ENCODE results near the gene SLC12A9. TPM values are rescaled to one million over a fixed set of nuclear protein-coding genes. Genes with fewer than 3 reads are reported as not detected.

Gene SLC12A9
- total RNA-seq, 1 donor from 2014 or later: 30.5 TPM

- peaks cover 29% of the 10 kb centered on the region for H3K36me3 Mint-ChIP-seq (ENCODE audit: low read depth, unreplicated experiment)
- H3K4me1 Mint-ChIP-seq (ENCODE audit: low read depth, unreplicated experiment): no peaks in the 10 kb centered on the region
- no peak for FAIRE-seq
- no peak overlapping the region for H3K27ac Mint-ChIP-seq (ENCODE audit: unreplicated experiment)
- H3K4me2 ChIP-seq (ENCODE audit: low read length): no peak overlapping the region
- DNase-seq (ENCODE audit: low read depth): no peak
- H3K4me1 ChIP-seq (ENCODE audit: insufficient read depth, low read length): no peaks in the 10 kb centered on the region
- no peak overlapping the region for H2AFZ ChIP-seq (ENCODE audit: low read depth, low read length)
- H3K4me3 Mint-ChIP-seq (ENCODE audit: unreplicated experiment): no peak overlapping the region
- H3K79me2 ChIP-seq (ENCODE audit: insufficient read depth, low read length): no peaks in the 10 kb centered on the region
- H4K20me1 ChIP-seq (ENCODE audit: insufficient read depth, low read length): peaks cover 23% of the 10 kb centered on the region
- no peak overlapping the region for H3K27ac ChIP-seq (ENCODE audit: low read depth, low read length)
- no peak for TF ChIP-seq CTCF (IDR thresholded peaks at IDR 0.05; ENCODE audit: insufficient read depth, low read depth, low read length)
- TF ChIP-seq EZH2 (IDR thresholded peaks at IDR 0.05; ENCODE audit: insufficient read depth, low read length): no peak
- H3K27me3 Mint-ChIP-seq (ENCODE audit: low read depth, unreplicated experiment): no peaks in the 10 kb centered on the region
- H3K9me3 Mint-ChIP-seq (ENCODE audit: unreplicated experiment): no peaks in the 10 kb centered on the region
- H3K4me3 ChIP-seq (ENCODE audit: insufficient read depth, low read depth, low read length): no peak overlapping the region
- H3K9ac ChIP-seq (ENCODE audit: low read length): no peak overlapping the region
- H3K36me3 ChIP-seq (ENCODE audit: insufficient read depth, low read length): peaks cover 32% of the 10 kb centered on the region
- H3K9me3 ChIP-seq (ENCODE audit: insufficient read depth, low read depth, low read length): no peaks in the 10 kb centered on the region
- no peaks in the 10 kb centered on the region for H3K27me3 ChIP-seq (ENCODE audit: insufficient read depth, low read length)
Observed at GRCh38 chr7:100817097-100817496, 35.4 kb upstream of the SLC12A9 start.

GRCh38 chr7:100818366-100818765 is 34.1 kb upstream of the SLC12A9 start:
- FAIRE-seq (no peak), DNase-seq (ENCODE audit: low read depth) (no peak)
- Mint-ChIP-seq H3K9me3 (ENCODE audit: unreplicated experiment) (no peaks in the 10 kb centered on the region), H3K27me3 (ENCODE audit: low read depth, unreplicated experiment) (no peaks in the 10 kb centered on the region), H3K27ac (ENCODE audit: unreplicated experiment) (no peak overlapping the region), H3K4me1 (ENCODE audit: low read depth, unreplicated experiment) (no peaks in the 10 kb centered on the region), H3K36me3 (ENCODE audit: low read depth, unreplicated experiment) (peaks cover 28% of the 10 kb centered on the region), H3K4me3 (ENCODE audit: unreplicated experiment) (no peak overlapping the region)
- TF ChIP-seq EZH2 (IDR thresholded peaks at IDR 0.05; ENCODE audit: insufficient read depth, low read length): no peak
- no peak for TF ChIP-seq CTCF (IDR thresholded peaks at IDR 0.05; ENCODE audit: insufficient read depth, low read depth, low read length)
- Histone ChIP-seq H4K20me1 (ENCODE audit: insufficient read depth, low read length) (peaks cover 33% of the 10 kb centered on the region), H2AFZ (ENCODE audit: low read depth, low read length) (no peak overlapping the region), H3K36me3 (ENCODE audit: insufficient read depth, low read length) (peaks cover 35% of the 10 kb centered on the region), H3K4me2 (ENCODE audit: low read length) (no peak overlapping the region), H3K4me1 (ENCODE audit: insufficient read depth, low read length) (no peaks in the 10 kb centered on the region), H3K9ac (ENCODE audit: low read length) (no peak overlapping the region), H3K27ac (ENCODE audit: low read depth, low read length) (no peak overlapping the region), H3K27me3 (ENCODE audit: insufficient read depth, low read length) (no peaks in the 10 kb centered on the region), H3K4me3 (ENCODE audit: insufficient read depth, low read depth, low read length) (no peak overlapping the region), H3K9me3 (ENCODE audit: insufficient read depth, low read depth, low read length) (no peaks in the 10 kb centered on the region), H3K79me2 (ENCODE audit: insufficient read depth, low read length) (no peaks in the 10 kb centered on the region)

- DNase-seq (ENCODE audit: low read depth) (no peak), FAIRE-seq (no peak)
- H3K4me1 Mint-ChIP-seq (ENCODE audit: low read depth, unreplicated experiment): no peaks in the 10 kb centered on the region
- H3K9ac ChIP-seq (ENCODE audit: low read length): no peak overlapping the region
- H2AFZ ChIP-seq (ENCODE audit: low read depth, low read length): no peak overlapping the region
- H3K9me3 ChIP-seq (ENCODE audit: insufficient read depth, low read depth, low read length): no peaks in the 10 kb centered on the region
- no peaks in the 10 kb centered on the region for H3K27me3 ChIP-seq (ENCODE audit: insufficient read depth, low read length)
- peaks cover 31% of the 10 kb centered on the region for H3K36me3 ChIP-seq (ENCODE audit: insufficient read depth, low read length)
- H4K20me1 ChIP-seq (ENCODE audit: insufficient read depth, low read length): peaks cover 37% of the 10 kb centered on the region
- H3K4me3 Mint-ChIP-seq (ENCODE audit: unreplicated experiment): peak overlapping the region; percentile 10
- H3K27me3 Mint-ChIP-seq (ENCODE audit: low read depth, unreplicated experiment): no peaks in the 10 kb centered on the region
- no peak overlapping the region for H3K4me2 ChIP-seq (ENCODE audit: low read length)
- no peaks in the 10 kb centered on the region for H3K9me3 Mint-ChIP-seq (ENCODE audit: unreplicated experiment)
- H3K4me1 ChIP-seq (ENCODE audit: insufficient read depth, low read length): no peaks in the 10 kb centered on the region
- TF ChIP-seq CTCF (IDR thresholded peaks at IDR 0.05; ENCODE audit: insufficient read depth, low read depth, low read length) (no peak), EZH2 (IDR thresholded peaks at IDR 0.05; ENCODE audit: insufficient read depth, low read length) (no peak)
- no peak overlapping the region for H3K27ac Mint-ChIP-seq (ENCODE audit: unreplicated experiment)
- H3K36me3 Mint-ChIP-seq (ENCODE audit: low read depth, unreplicated experiment): peaks cover 25% of the 10 kb centered on the region
- H3K79me2 ChIP-seq (ENCODE audit: insufficient read depth, low read length): peaks cover under 1% of the 10 kb centered on the region
- H3K4me3 ChIP-seq (ENCODE audit: insufficient read depth, low read depth, low read length): no peak overlapping the region
- H3K27ac ChIP-seq (ENCODE audit: low read depth, low read length): no peak overlapping the region
Observed at GRCh38 chr7:100818825-100819224, 33.7 kb upstream of the SLC12A9 start.

All from astrocyte (in vitro differentiated cells and primary cell).